Jurkat, Clone E6-1 (cell line): Measurements from ENCODE around the gene CRTC3.
"Not testable (repeated sequence)": the region's sequence is repeated elsewhere in the genome, so short reads cannot be mapped to it uniquely, and the experiment has no call there.

ENCODE experiments used
- DNase-seq: peaks from one replicate; pipeline ENCODE4 v3.0.0-alpha.2; 2011; ENCODE audit warnings: low read depth, low spot score
- H3K4me3 ChIP-seq: 2 replicates; pipeline ENCODE4 v1.5.1; 2011; ENCODE audit warnings: mild to moderate bottlenecking, low read length, control low read depth, moderate library complexity

CRTC3 gene

DNA sequence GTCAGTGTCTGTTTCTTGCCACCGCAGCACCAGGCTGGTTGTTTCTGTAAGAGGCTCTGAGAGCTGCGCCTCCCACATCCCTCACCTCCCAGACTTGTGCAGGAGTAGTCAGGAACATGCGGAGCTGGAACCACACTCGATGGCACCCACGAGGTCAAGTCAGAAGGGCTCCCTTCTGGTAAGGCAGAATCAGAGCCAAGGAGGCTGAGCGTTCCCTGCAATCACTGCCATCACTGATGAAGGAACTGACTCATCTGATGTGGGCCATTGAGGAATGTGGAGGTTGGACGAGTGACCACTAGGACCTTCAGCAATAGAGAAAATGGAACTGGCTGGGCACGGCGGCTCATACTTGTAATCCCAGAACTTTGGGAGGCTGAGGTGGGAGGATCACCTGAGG, 151.8 kb downstream of the CRTC3 start:
- no peak for DNase-seq
- no peak overlapping the region for H3K4me3 ChIP-seq

DNA sequence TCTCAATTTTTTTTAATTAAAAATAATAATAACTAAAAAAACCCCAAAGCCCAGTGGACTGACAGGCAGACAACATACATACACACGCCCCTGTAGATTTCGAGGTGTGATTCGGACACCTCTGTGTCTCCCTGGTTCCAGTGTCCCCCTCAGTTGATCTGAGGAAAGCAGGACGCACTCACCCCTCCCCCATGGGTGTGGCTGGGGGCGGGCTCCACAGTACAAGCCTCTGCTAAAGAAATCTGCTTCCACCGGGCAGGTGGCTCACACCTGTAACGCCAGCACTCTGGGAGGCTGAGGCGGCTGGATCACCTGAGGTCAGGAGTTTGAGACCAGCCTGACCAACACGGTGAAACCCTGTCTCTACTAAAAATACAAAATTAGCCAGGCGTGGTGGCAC, 153.6 kb downstream of the CRTC3 start:
- no peak overlapping the region for H3K4me3 ChIP-seq
- no peak for DNase-seq

DNA sequence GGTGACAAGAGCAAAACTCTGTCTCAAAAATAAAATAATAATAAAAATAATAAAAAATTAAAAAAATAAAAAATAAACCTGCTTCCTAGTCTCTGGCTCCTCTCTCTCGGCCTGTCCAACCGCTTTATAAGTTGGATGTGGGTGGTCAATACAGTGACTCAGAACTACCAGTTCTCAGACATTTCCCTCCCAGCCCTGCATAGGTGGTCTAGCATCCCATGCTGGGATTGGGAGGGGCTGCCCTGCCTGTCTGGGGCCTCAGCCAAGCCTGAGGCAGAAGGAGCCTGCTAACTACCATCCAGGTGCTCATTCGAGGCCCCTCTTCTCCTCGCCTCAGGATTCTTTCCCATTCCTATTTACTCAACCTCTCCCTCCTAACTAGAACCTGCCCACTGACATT, 154.2 kb downstream of the CRTC3 start:
- no peak for DNase-seq
- H3K4me3 ChIP-seq: no peak overlapping the region

DNA sequence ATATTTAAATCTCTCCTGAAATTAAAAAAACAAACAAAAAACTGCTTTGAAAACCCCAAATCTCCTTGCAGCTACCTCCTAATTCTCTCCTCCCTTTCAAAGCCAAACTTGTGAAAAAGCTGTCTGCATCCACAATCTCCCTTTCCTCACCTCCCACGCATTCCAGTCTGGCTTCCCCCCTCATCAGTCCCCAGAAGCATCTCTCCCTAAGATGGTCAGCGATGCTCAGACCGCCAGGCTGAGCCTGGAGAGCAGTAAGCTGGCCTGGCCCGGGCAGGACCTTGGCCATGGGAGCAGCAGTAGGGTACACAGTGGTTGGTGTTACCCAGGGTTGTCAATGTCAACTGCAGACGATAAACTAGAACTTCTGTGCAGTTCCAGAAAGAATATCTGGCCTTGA, 154.6 kb downstream of the CRTC3 start:
- H3K4me3 ChIP-seq: no peak overlapping the region
- no peak for DNase-seq

DNA sequence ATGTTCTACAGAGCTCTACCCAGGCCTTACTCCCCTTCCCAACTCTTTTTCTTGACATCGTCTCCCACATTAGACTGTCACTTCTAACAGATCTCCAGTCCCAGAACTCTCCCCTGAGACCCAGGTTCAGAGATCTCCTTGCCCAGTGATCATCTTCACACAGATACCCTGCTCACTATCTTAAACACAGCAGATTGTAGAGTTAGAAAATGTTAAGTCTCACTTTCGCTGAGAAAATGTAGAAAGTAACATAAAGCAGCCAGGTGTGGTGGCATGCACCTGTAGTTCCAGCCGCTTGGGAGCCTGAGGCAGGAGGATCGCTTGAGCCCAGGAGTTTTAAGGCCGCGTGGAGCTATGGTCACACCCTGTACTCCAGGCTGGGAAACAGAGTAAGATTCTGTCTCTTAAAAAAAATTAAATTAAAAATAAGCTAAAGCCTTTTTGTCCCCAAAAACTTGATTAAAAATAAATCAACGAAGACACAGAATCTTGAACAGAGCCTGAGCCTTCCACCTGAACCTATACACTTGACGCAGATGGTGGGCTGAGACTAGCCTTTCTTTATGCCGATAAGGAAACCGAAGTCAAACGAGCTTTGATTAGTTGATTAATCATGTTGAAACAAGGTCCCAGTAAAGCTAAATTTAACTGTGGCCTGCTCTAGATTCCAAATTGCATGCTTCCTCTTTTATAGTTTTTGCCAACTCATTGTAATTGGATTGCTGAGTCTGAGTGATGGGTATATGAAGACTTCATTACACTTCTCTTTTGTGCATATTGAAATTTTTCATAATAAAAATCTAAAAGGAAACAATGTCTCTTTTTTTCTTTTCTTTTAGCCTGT, 156.1 kb downstream of the CRTC3 start:
- H3K4me3 ChIP-seq: no peak overlapping the region; the same call in 1 of the 2 replicates
- no peak for DNase-seq

DNA sequence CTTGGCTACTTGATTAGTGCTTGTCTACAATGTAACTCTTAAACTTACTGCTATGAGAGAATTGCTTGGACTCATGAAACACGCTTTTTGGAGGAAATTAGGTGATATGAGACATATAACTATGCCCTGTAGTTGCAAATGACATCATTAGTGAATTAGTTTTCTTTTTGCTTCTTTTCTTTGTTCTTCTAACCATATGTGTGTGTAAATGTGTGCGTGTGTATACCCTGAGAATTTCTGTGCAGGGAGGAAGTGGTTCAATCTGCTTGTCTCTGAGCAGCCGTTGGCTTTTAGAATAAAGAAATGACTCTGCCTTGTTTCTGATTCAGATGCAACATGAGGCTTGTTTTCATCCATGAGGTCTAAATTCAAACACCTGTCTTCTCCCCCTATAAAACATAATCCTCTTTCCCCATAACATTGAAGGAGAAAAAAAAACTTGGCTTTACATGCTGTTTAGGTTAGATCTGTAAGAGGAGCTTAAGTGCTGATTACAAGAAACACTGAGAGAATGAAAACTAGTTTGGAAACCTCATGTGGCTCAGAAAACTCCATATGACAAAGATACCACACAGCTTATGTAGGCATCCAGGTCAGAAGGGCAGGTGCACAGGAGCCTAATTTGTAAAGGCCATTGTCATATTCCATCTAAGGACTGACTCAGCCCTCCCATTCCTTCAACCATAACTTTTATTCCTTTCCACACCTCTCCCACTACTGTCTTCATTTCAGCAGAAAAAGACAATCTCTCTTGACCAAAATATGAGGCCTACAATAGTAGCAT, 156.9 kb downstream of the CRTC3 start:
- DNase-seq: peak; percentile 96
- no peak overlapping the region; the same call in 1 of the 2 replicates for H3K4me3 ChIP-seq

DNA sequence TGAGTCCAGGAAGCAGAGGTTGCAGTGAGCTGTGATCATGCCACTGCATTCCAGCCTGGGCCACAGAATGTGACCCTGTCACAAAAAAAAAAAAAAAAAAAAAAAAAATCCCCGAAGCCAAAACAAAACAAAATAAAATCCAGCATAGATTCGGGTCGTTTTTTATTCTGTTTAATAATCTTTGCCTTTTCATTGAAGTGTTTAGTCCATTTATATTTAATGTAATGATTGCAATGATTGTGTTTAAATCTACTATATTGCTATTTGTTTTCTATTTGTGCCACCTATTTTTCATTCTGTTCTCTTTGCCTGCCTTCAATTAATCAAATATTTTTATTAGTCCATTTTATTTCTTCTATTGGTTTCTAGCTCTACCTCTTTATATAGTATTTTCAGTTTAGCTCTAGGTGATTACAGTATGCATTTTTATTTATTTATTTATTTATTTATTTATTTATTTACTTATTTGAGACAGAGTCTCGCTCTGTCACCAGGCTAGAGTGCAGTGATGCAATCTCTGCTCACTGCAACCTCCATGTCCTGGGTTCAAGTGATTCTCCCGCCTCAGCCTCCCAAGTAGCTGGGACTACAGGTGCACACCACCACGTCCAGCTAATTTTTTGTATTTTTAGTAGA, 159.7 kb downstream of the CRTC3 start:
- not testable (repeated sequence) for H3K4me3 ChIP-seq, DNase-seq

DNA sequence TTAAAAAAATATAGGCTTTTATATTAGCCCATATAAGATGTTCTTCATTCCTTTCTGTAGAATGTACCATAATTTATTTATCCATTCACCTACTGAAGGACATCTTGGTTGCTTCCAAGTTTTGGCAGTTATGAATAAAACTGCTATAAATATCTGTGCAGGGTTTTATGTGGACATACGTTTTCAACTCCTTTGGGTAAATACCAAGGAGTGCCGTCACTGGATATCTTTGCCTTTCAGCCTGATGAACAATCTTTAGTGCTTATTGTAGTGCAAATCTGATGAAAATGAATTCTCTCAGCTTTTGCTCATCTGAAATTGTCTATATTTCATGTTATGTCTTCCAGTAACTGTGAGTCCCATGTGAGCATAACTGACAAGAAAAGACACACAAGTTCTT, 160.9 kb downstream of the CRTC3 start:
- no peak for DNase-seq
- no peak overlapping the region for H3K4me3 ChIP-seq

DNA sequence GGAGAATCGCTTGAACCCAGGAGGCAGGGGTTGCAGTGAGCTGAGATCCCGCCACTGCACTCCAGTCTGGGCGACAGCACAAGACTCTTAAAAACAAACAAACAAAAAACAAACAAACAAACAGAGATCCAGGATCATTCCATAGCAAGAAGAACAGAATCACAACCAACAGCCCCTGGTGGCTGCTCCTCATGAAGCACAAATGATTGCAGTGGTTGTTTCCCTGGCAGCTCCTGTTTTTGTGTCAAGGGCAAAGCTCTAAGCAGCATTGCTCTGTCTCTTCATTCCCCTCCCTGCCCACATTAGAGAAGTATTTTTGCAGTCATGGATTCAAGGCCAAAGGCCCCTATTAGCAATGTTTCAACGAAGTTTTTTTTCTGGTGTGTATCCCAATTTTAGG, 161.6 kb downstream of the CRTC3 start:
- H3K4me3 ChIP-seq: no peak overlapping the region
- no peak for DNase-seq

DNA sequence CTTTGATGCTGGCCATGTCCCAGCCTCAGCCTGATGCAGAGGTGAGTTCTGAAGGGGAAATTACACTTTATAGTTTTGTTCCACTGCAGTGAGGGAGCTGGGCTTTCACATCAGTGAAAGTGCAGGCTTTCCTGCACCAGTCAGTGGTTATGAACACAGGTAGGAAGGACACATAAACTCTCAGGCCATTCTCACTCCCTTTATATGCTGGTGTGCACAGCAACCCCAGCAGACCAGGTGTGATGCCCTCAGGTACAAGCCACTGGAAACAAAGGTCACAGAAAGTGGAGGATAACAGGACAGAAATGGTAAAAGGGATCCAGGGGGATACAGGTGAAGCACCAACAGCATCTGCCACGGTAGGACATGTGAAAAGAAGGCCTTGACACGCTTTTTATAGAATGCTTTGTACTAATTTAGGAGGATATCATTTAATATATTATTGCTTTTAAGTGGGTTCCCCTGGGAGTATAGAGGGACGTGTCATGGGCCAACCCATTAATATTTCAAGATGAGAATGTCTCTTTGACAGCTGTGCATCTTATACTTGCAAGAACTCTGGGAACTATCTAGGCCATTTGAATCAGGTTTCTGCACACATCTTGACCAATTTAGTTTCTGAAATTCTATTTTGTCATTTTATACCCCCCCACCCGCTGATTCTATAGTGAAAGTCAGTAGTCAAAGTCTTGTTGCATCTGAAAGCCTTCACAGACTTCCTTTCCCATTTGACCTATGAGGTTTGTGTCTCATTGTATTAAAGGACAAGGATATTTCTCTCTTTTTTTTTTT, 162.5 kb downstream of the CRTC3 start:
- no peak overlapping the region for H3K4me3 ChIP-seq
- DNase-seq: no peak
